ENCODE measurements around the gene COL18A1.
"Not testable (repeated sequence)": the region's sequence is repeated elsewhere in the genome, so short reads cannot be mapped to it uniquely, and the experiment has no call there.

Gene COL18A1

DNA sequence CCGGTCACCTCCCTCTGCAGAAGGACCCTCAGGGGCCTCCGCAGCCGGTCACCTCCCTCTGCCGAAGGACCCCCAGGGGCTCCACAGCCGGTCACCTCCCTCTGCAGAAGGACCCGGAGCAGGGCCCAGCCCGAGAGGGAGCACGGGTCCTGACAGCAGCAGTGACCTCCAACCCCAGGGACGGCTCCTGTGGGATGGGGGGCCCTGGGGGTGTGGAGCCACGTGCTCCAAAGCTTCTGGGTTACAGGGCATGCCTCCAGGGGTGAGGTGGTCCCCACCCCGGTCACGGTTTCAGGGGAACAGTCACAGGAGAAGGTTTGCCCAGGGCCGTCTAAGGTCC is 97.0 kb downstream of the COL18A1 start:
- H3K4me3 ChIP-seq (ENCODE audit: low read length, poor library complexity, severe bottlenecking) = no peak overlapping the region
- no peak overlapping the region for H2AFZ ChIP-seq (ENCODE audit: low read length)
- H3K36me3 ChIP-seq (ENCODE audit: insufficient read depth, low read length) = no peaks in the 10 kb centered on the region
- H3F3A ChIP-seq (ENCODE audit: low read depth) = no peaks in the 10 kb centered on the region
- no peaks in the 10 kb centered on the region for H3K9me3 ChIP-seq (ENCODE audit: insufficient read depth, low read depth, low read length)
- no peaks in the 10 kb centered on the region for H3K4me1 ChIP-seq (ENCODE audit: insufficient read depth, low read length, poor library complexity, severe bottlenecking)
- H3K4me2 ChIP-seq (ENCODE audit: low read depth, low read length, poor library complexity, severe bottlenecking) = no peak overlapping the region
- TF ChIP-seq EZH2phosphoT487 (IDR thresholded peaks at IDR 0.05; ENCODE audit: borderline replicate concordance) (no peak), CTCF (conservative IDR thresholded peaks at IDR 0.05; ENCODE audit: low read length) (no peak)
- no peak overlapping the region for H3K9ac ChIP-seq (ENCODE audit: low read depth, low read length, poor library complexity, severe bottlenecking)
- H3K9me2 ChIP-seq (replicated peaks; ENCODE audit: low read depth, low read length) = no peaks in the 10 kb centered on the region
- H3K79me2 ChIP-seq (ENCODE audit: insufficient read depth, low read length) = no peaks in the 10 kb centered on the region
- no peaks in the 10 kb centered on the region for H4K20me1 ChIP-seq (ENCODE audit: insufficient read depth, low read length, poor library complexity, severe bottlenecking)
- no peaks in the 10 kb centered on the region for H3K27me3 ChIP-seq (ENCODE audit: insufficient read depth, low read length, poor library complexity, severe bottlenecking)

GRCh38 chr21:45502600-45502999 is 97.6 kb downstream of the COL18A1 start:
- Histone ChIP-seq H3K4me1 (ENCODE audit: insufficient read depth, low read length, poor library complexity, severe bottlenecking) (no peaks in the 10 kb centered on the region), H3K9ac (ENCODE audit: low read depth, low read length, poor library complexity, severe bottlenecking) (no peak overlapping the region), H3K9me3 (ENCODE audit: insufficient read depth, low read depth, low read length) (no peaks in the 10 kb centered on the region), H2AFZ (ENCODE audit: low read length) (no peak overlapping the region), H3K36me3 (ENCODE audit: insufficient read depth, low read length) (no peaks in the 10 kb centered on the region), H3K9me2 (replicated peaks; ENCODE audit: low read depth, low read length) (no peaks in the 10 kb centered on the region), H3K4me2 (ENCODE audit: low read depth, low read length, poor library complexity, severe bottlenecking) (no peak overlapping the region), H3K4me3 (ENCODE audit: low read length, poor library complexity, severe bottlenecking) (no peak overlapping the region), H3F3A (ENCODE audit: low read depth) (no peaks in the 10 kb centered on the region), H4K20me1 (ENCODE audit: insufficient read depth, low read length, poor library complexity, severe bottlenecking) (no peaks in the 10 kb centered on the region), H3K27me3 (ENCODE audit: insufficient read depth, low read length, poor library complexity, severe bottlenecking) (no peaks in the 10 kb centered on the region), H3K79me2 (ENCODE audit: insufficient read depth, low read length) (no peaks in the 10 kb centered on the region)
- TF ChIP-seq EZH2phosphoT487 (IDR thresholded peaks at IDR 0.05; ENCODE audit: borderline replicate concordance) (no peak), CTCF (conservative IDR thresholded peaks at IDR 0.05; ENCODE audit: low read length) (no peak)

GRCh38 chr21:45503226-45503625 is 98.3 kb downstream of the COL18A1 start:
- not testable (repeated sequence) for H4K20me1 ChIP-seq (ENCODE audit: insufficient read depth, low read length, poor library complexity, severe bottlenecking); H3K9me2 ChIP-seq (replicated peaks; ENCODE audit: low read depth, low read length); H3K4me2 ChIP-seq (ENCODE audit: low read depth, low read length, poor library complexity, severe bottlenecking); H3K9me3 ChIP-seq (ENCODE audit: insufficient read depth, low read depth, low read length); H3K36me3 ChIP-seq (ENCODE audit: insufficient read depth, low read length); H3K79me2 ChIP-seq (ENCODE audit: insufficient read depth, low read length); H3K4me1 ChIP-seq (ENCODE audit: insufficient read depth, low read length, poor library complexity, severe bottlenecking); H3K4me3 ChIP-seq (ENCODE audit: low read length, poor library complexity, severe bottlenecking); H2AFZ ChIP-seq (ENCODE audit: low read length); H3K9ac ChIP-seq (ENCODE audit: low read depth, low read length, poor library complexity, severe bottlenecking); H3F3A ChIP-seq (ENCODE audit: low read depth); H3K27me3 ChIP-seq (ENCODE audit: insufficient read depth, low read length, poor library complexity, severe bottlenecking)

GRCh38 chr21:45504021-45504515 is 99.1 kb downstream of the COL18A1 start:
- H3K4me3 ChIP-seq (ENCODE audit: low read length, poor library complexity, severe bottlenecking) = no peak overlapping the region
- H3K36me3 ChIP-seq (ENCODE audit: insufficient read depth, low read length) = no peaks in the 10 kb centered on the region
- H3F3A ChIP-seq (ENCODE audit: low read depth) = no peaks in the 10 kb centered on the region
- no peak for TF ChIP-seq CTCF (conservative IDR thresholded peaks at IDR 0.05; ENCODE audit: low read length)
- no peak for TF ChIP-seq EZH2phosphoT487 (IDR thresholded peaks at IDR 0.05; ENCODE audit: borderline replicate concordance)
- no peaks in the 10 kb centered on the region for H3K27me3 ChIP-seq (ENCODE audit: insufficient read depth, low read length, poor library complexity, severe bottlenecking)
- H3K79me2 ChIP-seq (ENCODE audit: insufficient read depth, low read length) = no peaks in the 10 kb centered on the region
- H3K9ac ChIP-seq (ENCODE audit: low read depth, low read length, poor library complexity, severe bottlenecking) = no peak overlapping the region
- H4K20me1 ChIP-seq (ENCODE audit: insufficient read depth, low read length, poor library complexity, severe bottlenecking) = no peaks in the 10 kb centered on the region
- H3K9me2 ChIP-seq (replicated peaks; ENCODE audit: low read depth, low read length) = no peaks in the 10 kb centered on the region
- H2AFZ ChIP-seq (ENCODE audit: low read length) = no peak overlapping the region
- H3K4me2 ChIP-seq (ENCODE audit: low read depth, low read length, poor library complexity, severe bottlenecking) = no peak overlapping the region
- H3K9me3 ChIP-seq (ENCODE audit: insufficient read depth, low read depth, low read length) = no peaks in the 10 kb centered on the region
- no peaks in the 10 kb centered on the region for H3K4me1 ChIP-seq (ENCODE audit: insufficient read depth, low read length, poor library complexity, severe bottlenecking)

All from Loucy (cell line).